GM19395 (cell line): ENCODE results near the gene CCDC187.
A peak's percentile ranks its signal among the peaks of the same experiment; 100 is the strongest.
"Not testable (repeated sequence)": the region's sequence is repeated elsewhere in the genome, so short reads cannot be mapped to it uniquely, and the experiment has no call there.

ENCODE experiments used
- ATAC-seq: cut with Tn5 transposase; IDR thresholded peaks from one replicate; pipeline ENCODE4 v1.9.1; 2021; ENCODE audit warnings: mild to moderate bottlenecking, moderate library complexity; ENCODE audit not compliant: unreplicated experiment

CCDC187 gene

GRCh38 chr9:136273244-136273865, 30.5 kb downstream of the CCDC187 start:
- ATAC-seq: no peak

- no peak for ATAC-seq
Measured at GRCh38 chr9:136270173-136270705, 33.7 kb downstream of the CCDC187 start.

- ATAC-seq: no peak
Measured at GRCh38 chr9:136268735-136269134, 35.2 kb downstream of the CCDC187 start.

- no peak for ATAC-seq
Measured at GRCh38 chr9:136268318-136268717, 35.6 kb downstream of the CCDC187 start.

GRCh38 chr9:136267261-136268111, 36.4 kb downstream of the CCDC187 start:
- ATAC-seq: peak; percentile 56

GRCh38 chr9:136266641-136267040, 37.3 kb downstream of the CCDC187 start:
- ATAC-seq: not testable (repeated sequence)

- no peak for ATAC-seq
Measured at GRCh38 chr9:136265561-136266355, 38.1 kb downstream of the CCDC187 start.

- no peak for ATAC-seq
Measured at GRCh38 chr9:136264441-136265405, 39.2 kb downstream of the CCDC187 start.

- ATAC-seq: no peak
Measured at GRCh38 chr9:136264031-136264430, 39.9 kb downstream of the CCDC187 start.

GRCh38 chr9:136262671-136263178, 41.2 kb downstream of the CCDC187 start:
- ATAC-seq: no peak

GRCh38 chr9:136261686-136262430, 42.0 kb downstream of the CCDC187 start:
- no peak for ATAC-seq

- ATAC-seq: no peak
Measured at GRCh38 chr9:136260936-136261472, 42.9 kb downstream of the CCDC187 start.

- ATAC-seq: no peak
Measured at GRCh38 chr9:136260521-136260920, 43.4 kb downstream of the CCDC187 start.

- no peak for ATAC-seq
Measured at GRCh38 chr9:136259836-136260235, 44.1 kb downstream of the CCDC187 start.

GRCh38 chr9:136259517-136259813, 44.4 kb downstream of the CCDC187 start:
- ATAC-seq: no peak

GRCh38 chr9:136258786-136259516, 44.9 kb downstream of the CCDC187 start:
- ATAC-seq: no peak

GRCh38 chr9:136258299-136258625, 45.6 kb downstream of the CCDC187 start:
- no peak for ATAC-seq
